GM12878 (cell line): Measurements from ENCODE around the gene CCNI. TPM values are rescaled to one million over a fixed set of nuclear protein-coding genes. Genes with fewer than 3 reads are reported as not detected.

Source experiments
- BACH1 ChIP-seq: fragments of 450-650 bp; IDR thresholded peaks from 2 replicates; pipeline ENCODE4 v1.6.1; 2017; ENCODE audit warnings: mild to moderate bottlenecking, borderline replicate concordance
- EED ChIP-seq: sonication (generic); IDR thresholded peaks from 2 replicates; pipeline ENCODE4 v1.6.1; 2016; ENCODE audit warnings: antibody characterized with exemption, low read depth
- EP300 ChIP-seq, 2 experiments: fragments of 150-350 bp in 1 of 2; IDR thresholded peaks; 2 replicates each; pipeline ENCODE4 v1.6.1; 2011 to 2012; ENCODE audit warnings: low read depth in 2 of 2, low read length in 2 of 2, borderline replicate concordance in 1 of 2, improper control_type of control experiment in 1 of 2, inconsistent platforms in 1 of 2; ENCODE audit not compliant: control insufficient read depth in 1 of 2
- FOS ChIP-seq: IDR thresholded peaks from 3 replicates; pipeline ENCODE4 v1.6.1; 2011; ENCODE audit warnings: borderline replicate concordance; ENCODE audit not compliant: insufficient read length; ENCODE audit errors: extremely low read depth
- GATAD2B ChIP-seq: fragments of 450-650 bp; conservative IDR thresholded peaks from 2 replicates; pipeline ENCODE4 v1.6.1; 2017; ENCODE audit warnings: low read depth, mild to moderate bottlenecking, moderate library complexity
- HCFC1 ChIP-seq: fragments of 150-350 bp; IDR thresholded peaks from 2 replicates; pipeline ENCODE4 v1.6.1; 2014; ENCODE audit warnings: low read length
- KAT2A ChIP-seq: conservative IDR thresholded peaks from 2 replicates; pipeline ENCODE4 v1.6.1; 2011; ENCODE audit warnings: low read depth, low read length; ENCODE audit not compliant: control insufficient read depth
- NR2C2 ChIP-seq: IDR thresholded peaks from 2 replicates; pipeline ENCODE4 v1.6.1; 2011; ENCODE audit warnings: borderline replicate concordance, low read depth; ENCODE audit not compliant: control insufficient read depth, insufficient read length
- NR2F1 ChIP-seq: fragments of 450-650 bp; conservative IDR thresholded peaks from 2 replicates; pipeline ENCODE4 v1.6.1; 2017; ENCODE audit warnings: mild to moderate bottlenecking
- PML ChIP-seq: IDR thresholded peaks from 2 replicates; pipeline ENCODE4 v1.6.1; 2012; ENCODE audit warnings: low read length, inconsistent platforms
- RAD21 ChIP-seq: IDR thresholded peaks from 2 replicates; pipeline ENCODE4 v1.6.1; 2011; ENCODE audit warnings: mild to moderate bottlenecking, low read depth, low read length, moderate library complexity; ENCODE audit not compliant: insufficient read depth
- RAD51 ChIP-seq: fragments of 450-650 bp; IDR thresholded peaks from 2 replicates; pipeline ENCODE4 v1.6.1; 2016; ENCODE audit warnings: moderate library complexity, mild to moderate bottlenecking, inconsistent platforms
- RBBP5 ChIP-seq: fragments of 200-600 bp; sonication (generic); conservative IDR thresholded peaks from 2 replicates; pipeline ENCODE4 v1.6.1; 2016
- RUNX3 ChIP-seq: IDR thresholded peaks from 2 replicates; pipeline ENCODE4 v1.6.1; 2012; ENCODE audit warnings: low read length, inconsistent platforms
- STAT3 ChIP-seq: IDR thresholded peaks from 2 replicates; pipeline ENCODE4 v1.6.1; 2011; ENCODE audit warnings: low read depth, low read length, improper control_type of control experiment
- TAF1 ChIP-seq: IDR thresholded peaks from 2 replicates; pipeline ENCODE4 v1.6.1; 2011; ENCODE audit warnings: mild to moderate bottlenecking, low read depth, low read length, borderline replicate concordance
- TCF3 ChIP-seq: IDR thresholded peaks from 2 replicates; pipeline ENCODE4 v1.6.1; 2012; ENCODE audit warnings: low read depth, mild to moderate bottlenecking, low read length, borderline replicate concordance; ENCODE audit not compliant: insufficient read depth
- TCF7 ChIP-seq: IDR thresholded peaks from 2 replicates; pipeline ENCODE4 v1.6.1; 2014; ENCODE audit warnings: antibody characterized with exemption, borderline replicate concordance
- ZBED1 ChIP-seq: IDR thresholded peaks from 2 replicates; pipeline ENCODE4 v1.6.1; 2016; ENCODE audit warnings: borderline replicate concordance
- ZSCAN29 ChIP-seq: fragments of 450-650 bp; IDR thresholded peaks from 2 replicates; pipeline ENCODE4 v1.6.1; 2017; ENCODE audit warnings: mild to moderate bottlenecking, moderate library complexity
- ZZZ3 ChIP-seq: IDR thresholded peaks from 2 replicates; pipeline ENCODE4 v1.6.1; 2011; ENCODE audit warnings: low read depth; ENCODE audit not compliant: control insufficient read depth, insufficient read length
- polyA plus RNA-seq, 11 experiments: library from polyadenylated mRNA; depleted of rRNA in 4 of 11; unstranded in 6 of 11; stranded (reverse) in 5 of 11; fragments of >200 nt; fragmentation: Nextera tagmentation in 4 of 11; fragmentation: Illumina TruSeq in 1 of 11; extraction: Ambion mirVana in 4 of 11; extraction: Trizol in 1 of 11; gene quantifications; 1 replicate in 1 of 11; 2 replicates in 10 of 11; pipeline versions ENCODE4 v1.2.1 to v1.2.3, GENCODE V29; 2011 to 2016; ENCODE audit warnings: inconsistent platforms in 2 of 11, missing spikeins in 2 of 11, low read depth in 1 of 11
- total RNA-seq, 4 experiments: library from RNA; depleted of rRNA in 3 of 4; stranded (reverse); fragments of >200 nt in 3 of 4; fragmentation: Illumina TruSeq in 1 of 4; extraction: Trizol in 1 of 4; gene quantifications; 2 replicates each; pipeline versions ENCODE4 v1.2.1 to v1.2.3, GENCODE V29; 2013 to 2021
- TF ChIP-seq, protein P1 (sequence below): fragments of 450-650 bp; IDR thresholded peaks from 2 replicates; pipeline ENCODE4 v1.6.1; 2017; ENCODE audit warnings: low read depth, mild to moderate bottlenecking, moderate library complexity
- TF ChIP-seq, protein P2 (sequence below): IDR thresholded peaks from 2 replicates; pipeline ENCODE4 v1.6.1; 2012; ENCODE audit warnings: low read depth, low read length, improper control_type of control experiment
- TF ChIP-seq, protein P3 (sequence below): IDR thresholded peaks from 2 replicates; pipeline ENCODE4 v1.6.1; 2011; ENCODE audit warnings: borderline replicate concordance, low read depth, mild to moderate bottlenecking, moderate library complexity, mixed read lengths, low read length; ENCODE audit not compliant: insufficient read depth; ENCODE audit errors: extremely low read length
- TF ChIP-seq, protein P4 (sequence below): fragments of 450-650 bp; IDR thresholded peaks from 2 replicates; pipeline ENCODE4 v1.6.1; 2018; ENCODE audit warnings: mild to moderate bottlenecking, low read depth, moderate library complexity; ENCODE audit not compliant: partially characterized antibody

Gene CCNI
- total and polyA plus RNA-seq, 10 of the 15 experiments (the other 5 are each of a cell fraction or from before 2014, with no cell fraction given), result 70.6 to 178 (median 105) TPM

DNA sequence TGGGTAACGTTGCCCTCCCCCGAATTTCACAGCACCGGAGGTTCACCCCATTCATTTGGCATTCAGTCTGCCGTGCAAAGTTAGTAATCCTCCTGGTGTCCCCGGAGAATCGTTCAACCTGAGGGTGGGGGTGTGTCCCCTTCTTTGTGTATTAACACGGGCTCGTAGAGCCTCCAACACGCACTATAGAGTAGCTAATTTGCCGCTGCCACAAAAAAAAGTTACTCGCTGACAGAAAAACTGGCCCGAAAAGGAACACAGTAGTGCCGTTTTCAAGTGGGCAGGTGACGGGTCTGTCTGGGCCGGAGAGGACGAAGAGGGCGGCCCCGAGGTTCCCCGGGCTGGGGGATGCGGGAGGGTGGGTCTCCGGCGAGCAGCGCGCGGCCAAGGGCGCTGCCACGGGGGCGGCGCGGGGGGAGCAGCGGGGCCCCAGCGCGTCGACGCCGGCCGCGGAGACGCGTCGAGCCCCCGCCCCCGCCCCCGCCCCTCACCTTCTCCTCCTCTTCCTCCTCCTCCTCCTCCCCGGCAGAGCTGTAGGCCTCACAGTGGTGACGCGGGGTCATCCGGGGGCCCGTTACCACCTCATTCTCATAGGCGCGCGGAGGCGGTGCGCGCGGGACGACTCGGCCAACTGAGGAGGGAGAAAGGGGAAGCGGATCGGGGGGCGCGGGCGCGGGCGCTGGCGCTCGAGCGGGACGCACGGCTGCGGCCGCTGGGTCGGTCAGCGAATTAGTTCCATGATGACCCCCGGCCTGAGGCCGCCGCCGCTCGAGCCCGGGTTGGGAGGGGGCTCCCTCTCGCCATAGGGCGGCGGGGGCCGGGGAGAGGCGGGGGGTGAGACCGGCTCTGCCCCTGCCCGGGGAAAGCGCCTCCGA, 571 bp downstream of the CCNI start (continued):
- TF ChIP-seq TAF1, result no peak
- TF ChIP-seq ZBED1, result no peak
- TF ChIP-seq EED, result no peak
- TF ChIP-seq HCFC1, result no peak
- TF ChIP-seq, protein P1, sequence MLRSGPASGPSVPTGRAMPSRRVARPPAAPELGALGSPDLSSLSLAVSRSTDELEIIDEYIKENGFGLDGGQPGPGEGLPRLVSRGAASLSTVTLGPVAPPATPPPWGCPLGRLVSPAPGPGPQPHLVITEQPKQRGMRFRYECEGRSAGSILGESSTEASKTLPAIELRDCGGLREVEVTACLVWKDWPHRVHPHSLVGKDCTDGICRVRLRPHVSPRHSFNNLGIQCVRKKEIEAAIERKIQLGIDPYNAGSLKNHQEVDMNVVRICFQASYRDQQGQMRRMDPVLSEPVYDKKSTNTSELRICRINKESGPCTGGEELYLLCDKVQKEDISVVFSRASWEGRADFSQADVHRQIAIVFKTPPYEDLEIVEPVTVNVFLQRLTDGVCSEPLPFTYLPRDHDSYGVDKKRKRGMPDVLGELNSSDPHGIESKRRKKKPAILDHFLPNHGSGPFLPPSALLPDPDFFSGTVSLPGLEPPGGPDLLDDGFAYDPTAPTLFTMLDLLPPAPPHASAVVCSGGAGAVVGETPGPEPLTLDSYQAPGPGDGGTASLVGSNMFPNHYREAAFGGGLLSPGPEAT, result no peak
- no peak for TF ChIP-seq TCF7
- no peak for TF ChIP-seq FOS
- 0 out of 2 replicates have a peak, but pooled peaks have one; percentile 14 for TF ChIP-seq GATAD2B
- no peak for TF ChIP-seq BACH1
- no peak for TF ChIP-seq RAD51
- no peak for TF ChIP-seq KAT2A
- TF ChIP-seq ZZZ3, result no peak
- TF ChIP-seq, protein P2, sequence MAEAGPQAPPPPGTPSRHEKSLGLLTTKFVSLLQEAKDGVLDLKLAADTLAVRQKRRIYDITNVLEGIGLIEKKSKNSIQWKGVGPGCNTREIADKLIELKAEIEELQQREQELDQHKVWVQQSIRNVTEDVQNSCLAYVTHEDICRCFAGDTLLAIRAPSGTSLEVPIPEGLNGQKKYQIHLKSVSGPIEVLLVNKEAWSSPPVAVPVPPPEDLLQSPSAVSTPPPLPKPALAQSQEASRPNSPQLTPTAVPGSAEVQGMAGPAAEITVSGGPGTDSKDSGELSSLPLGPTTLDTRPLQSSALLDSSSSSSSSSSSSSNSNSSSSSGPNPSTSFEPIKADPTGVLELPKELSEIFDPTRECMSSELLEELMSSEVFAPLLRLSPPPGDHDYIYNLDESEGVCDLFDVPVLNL, result no peak
- no peak for TF ChIP-seq TCF3
- no peak for TF ChIP-seq ZSCAN29
- TF ChIP-seq NR2C2, result no peak
- TF ChIP-seq, protein P3, sequence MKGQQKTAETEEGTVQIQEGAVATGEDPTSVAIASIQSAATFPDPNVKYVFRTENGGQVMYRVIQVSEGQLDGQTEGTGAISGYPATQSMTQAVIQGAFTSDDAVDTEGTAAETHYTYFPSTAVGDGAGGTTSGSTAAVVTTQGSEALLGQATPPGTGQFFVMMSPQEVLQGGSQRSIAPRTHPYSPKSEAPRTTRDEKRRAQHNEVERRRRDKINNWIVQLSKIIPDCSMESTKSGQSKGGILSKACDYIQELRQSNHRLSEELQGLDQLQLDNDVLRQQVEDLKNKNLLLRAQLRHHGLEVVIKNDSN, result no peak
- TF ChIP-seq PML, result no peak
- TF ChIP-seq NR2F1, result peak; percentile 62
- no peak for TF ChIP-seq EP300 (IDR thresholded peaks at IDR 0.05; ENCODE audit: borderline replicate concordance in 1 of 2, control insufficient read depth in 1 of 2, low read depth in 2 of 2, low read length in 2 of 2)
- no peak for TF ChIP-seq RBBP5
- TF ChIP-seq STAT3, result no peak
- TF ChIP-seq, protein P4, sequence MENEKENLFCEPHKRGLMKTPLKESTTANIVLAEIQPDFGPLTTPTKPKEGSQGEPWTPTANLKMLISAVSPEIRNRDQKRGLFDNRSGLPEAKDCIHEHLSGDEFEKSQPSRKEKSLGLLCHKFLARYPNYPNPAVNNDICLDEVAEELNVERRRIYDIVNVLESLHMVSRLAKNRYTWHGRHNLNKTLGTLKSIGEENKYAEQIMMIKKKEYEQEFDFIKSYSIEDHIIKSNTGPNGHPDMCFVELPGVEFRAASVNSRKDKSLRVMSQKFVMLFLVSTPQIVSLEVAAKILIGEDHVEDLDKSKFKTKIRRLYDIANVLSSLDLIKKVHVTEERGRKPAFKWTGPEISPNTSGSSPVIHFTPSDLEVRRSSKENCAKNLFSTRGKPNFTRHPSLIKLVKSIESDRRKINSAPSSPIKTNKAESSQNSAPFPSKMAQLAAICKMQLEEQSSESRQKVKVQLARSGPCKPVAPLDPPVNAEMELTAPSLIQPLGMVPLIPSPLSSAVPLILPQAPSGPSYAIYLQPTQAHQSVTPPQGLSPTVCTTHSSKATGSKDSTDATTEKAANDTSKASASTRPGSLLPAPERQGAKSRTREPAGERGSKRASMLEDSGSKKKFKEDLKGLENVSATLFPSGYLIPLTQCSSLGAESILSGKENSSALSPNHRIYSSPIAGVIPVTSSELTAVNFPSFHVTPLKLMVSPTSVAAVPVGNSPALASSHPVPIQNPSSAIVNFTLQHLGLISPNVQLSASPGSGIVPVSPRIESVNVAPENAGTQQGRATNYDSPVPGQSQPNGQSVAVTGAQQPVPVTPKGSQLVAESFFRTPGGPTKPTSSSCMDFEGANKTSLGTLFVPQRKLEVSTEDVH, result no peak
- no peak for TF ChIP-seq RAD21
- no peak for TF ChIP-seq RUNX3
